Hematopoietic multipotent progenitor cell treated with erythropoietin and hydrocortisone succinate and interleukin-3 and kit ligand, for 8 days (in vitro differentiated cells): ENCODE results near the gene ADAMTS1.

ENCODE experiments used
- DNase-seq: peaks from one replicate; pipeline ENCODE4 v3.0.0-alpha.2; 2015

The ADAMTS1 gene

GRCh38 chr21:26812173-26812572 is 33.0 kb downstream of the ADAMTS1 start:
- DNase-seq = no peak

DNA sequence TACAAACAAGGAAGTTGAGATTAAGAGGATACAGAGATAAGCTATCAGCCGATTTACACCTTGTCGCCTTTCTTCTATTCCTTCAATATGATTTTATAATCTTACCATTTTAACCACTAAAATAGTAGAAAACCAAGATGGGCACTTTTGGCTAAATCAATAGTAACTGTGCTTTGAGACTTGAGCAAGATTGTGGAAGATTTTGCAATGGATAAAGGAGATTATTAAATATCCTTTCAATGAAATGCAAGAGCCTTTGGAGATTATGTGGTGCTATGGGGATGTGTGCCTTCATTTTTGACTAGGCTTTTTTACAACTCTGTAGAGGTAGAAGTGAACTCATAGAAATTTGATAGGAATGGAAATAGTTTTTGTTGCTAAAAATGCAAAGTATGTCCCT is 33.7 kb downstream of the ADAMTS1 start:
- DNase-seq = no peak

DNA sequence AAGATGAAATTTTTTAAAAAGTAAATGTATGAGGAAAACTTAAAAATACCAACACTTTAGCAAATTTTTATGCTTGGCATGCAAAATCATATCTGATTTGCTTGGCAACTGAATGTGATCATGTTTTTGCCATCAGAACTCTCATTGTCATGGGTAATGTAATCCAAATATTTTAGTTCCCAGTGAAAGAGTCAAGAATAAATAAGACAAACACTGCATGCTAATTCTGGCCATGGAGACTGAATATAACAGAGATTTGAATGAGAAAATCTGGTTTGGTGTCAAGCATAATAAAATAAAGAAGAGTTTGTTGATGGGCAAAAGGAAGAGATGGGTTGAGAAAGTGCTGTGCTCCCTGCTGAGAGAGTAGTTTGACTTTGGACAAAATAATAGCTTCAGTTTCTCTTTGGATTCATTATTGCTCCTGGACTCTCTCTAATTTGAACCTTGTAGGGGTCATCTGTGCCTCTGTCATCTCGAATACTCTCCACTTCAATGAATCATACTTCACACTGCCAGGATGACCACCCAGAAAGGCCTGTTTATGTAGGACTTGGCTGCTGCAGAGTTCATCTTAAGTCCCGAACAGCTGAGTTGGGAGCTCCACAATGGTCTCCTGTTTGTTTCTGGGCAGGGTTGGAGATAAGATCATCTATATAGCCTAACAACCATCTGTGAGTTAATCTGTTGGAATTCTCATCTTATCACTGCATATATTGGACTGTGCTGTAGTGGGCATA is 34.4 kb downstream of the ADAMTS1 start:
- no peak for DNase-seq

- no peak for DNase-seq
Observed at GRCh38 chr21:26810266-26810665, 34.9 kb downstream of the ADAMTS1 start.

DNA sequence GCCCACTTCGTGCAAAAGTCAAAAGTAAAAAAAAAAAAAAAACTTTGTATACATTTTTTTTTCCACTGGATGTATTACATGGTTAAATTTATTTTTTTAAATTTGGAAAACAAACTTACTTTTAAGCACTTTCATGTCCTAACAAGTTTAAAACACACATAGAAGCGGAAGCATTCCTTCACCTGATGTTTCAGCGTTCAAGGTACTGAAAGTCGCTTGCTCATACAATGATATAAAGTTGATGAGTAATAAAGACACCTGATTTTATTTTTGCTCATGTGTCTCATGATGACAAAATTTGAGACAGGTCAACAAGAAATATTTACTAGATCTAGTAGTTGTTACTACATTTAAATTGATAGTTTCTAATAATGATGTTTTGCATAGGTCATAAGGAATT is 35.5 kb downstream of the ADAMTS1 start:
- no peak for DNase-seq

DNA sequence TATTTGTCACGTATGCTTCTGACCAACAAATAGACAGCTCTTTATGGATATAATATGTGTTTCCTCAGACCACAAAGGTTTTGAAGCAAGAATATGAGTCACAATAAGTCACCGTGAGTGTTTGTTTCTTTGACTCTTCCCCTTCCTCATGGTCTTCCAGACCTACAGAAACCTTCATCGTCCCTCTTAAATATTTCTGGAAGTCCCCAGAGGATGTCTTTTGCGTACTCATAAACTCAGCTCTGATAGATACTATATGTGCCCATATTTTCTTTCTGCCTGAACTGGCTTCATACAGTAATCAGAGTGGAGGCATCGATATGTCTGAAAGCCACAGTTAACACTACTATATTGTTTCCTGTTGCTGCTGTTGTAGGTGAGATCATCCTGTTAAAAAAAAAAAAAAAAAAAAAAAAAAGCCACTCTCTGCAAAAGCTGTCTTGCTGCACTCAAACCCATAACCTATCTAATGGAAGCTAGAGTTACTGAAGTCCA is 38.4 kb downstream of the ADAMTS1 start:
- DNase-seq = no peak

DNA sequence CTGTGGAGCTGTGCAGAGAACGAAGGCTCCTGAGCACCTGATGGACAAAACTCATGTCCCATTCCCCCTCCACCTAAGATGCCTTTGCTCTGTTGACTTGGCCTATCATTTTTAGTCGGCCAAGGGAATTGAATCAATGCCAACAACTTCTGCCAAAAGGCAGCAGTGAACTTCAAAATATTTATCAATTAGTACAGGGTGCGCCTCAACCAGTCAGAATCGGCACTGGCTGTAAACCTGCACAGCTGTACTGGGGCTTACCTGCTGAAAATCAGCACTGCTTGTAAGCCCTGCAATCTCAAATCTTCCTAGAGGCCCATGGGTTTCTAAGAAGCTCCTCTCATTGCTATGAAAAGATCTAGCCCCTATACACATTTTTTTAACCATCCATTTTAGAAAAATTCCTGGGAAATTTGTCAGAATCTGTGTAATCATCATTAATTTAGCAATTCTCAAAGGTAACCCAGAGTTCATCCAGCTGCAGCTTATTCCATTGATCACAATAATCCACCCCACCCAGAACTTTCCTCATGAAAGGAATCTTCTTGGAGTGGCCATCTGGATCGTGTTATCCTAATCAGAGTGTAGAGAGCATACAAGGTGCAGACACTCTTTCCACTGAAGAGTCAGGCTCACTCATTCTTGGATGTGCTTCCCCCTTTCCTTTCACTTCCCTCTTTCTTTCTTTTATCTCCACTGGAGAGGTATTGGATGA is 40.2 kb downstream of the ADAMTS1 start:
- no peak for DNase-seq

GRCh38 chr21:26801498-26801897 is 43.7 kb downstream of the ADAMTS1 start:
- no peak for DNase-seq

- DNase-seq = no peak
Observed at GRCh38 chr21:26800970-26801431, 44.2 kb downstream of the ADAMTS1 start.

DNA sequence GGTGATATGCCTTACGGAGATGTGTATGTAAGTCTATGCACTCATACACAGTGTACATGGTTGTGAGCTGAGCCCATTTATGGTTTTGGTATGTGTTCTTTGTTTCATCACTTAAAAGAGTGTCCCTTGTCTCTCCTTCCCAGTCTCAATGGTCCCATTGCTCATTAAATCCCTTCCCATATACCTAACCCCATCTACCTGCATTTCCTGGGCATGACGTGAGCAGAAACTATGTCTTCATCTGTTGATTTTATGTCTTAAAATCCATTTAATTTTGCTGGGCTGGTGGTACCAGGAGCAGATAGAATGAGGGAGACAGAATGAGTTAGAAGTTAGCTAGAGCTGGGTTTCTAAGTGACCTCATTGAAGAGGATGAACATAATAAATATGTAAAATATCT is 44.8 kb downstream of the ADAMTS1 start:
- no peak for DNase-seq

DNA sequence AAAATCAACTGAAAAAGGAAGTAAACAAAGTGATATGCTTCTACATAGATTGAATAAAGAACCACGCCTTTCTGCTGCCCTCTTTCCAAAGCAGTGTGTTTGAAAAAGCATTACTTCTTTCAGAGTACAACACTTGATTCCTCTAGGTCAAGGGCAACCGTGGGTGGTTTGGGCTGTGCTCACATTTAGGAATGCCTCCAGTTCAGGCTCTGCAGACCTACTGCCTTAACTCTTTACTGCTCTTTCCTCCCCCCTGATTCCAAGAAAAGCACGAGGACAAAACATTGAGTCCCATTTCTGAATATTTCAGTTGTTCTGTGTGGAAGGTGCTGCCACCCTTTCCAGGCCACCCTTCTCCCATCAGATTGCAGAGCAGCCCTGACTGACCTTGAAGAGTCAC is 45.2 kb downstream of the ADAMTS1 start:
- DNase-seq = no peak

GRCh38 chr21:26798856-26799751 is 46.1 kb downstream of the ADAMTS1 start:
- no peak for DNase-seq

DNA sequence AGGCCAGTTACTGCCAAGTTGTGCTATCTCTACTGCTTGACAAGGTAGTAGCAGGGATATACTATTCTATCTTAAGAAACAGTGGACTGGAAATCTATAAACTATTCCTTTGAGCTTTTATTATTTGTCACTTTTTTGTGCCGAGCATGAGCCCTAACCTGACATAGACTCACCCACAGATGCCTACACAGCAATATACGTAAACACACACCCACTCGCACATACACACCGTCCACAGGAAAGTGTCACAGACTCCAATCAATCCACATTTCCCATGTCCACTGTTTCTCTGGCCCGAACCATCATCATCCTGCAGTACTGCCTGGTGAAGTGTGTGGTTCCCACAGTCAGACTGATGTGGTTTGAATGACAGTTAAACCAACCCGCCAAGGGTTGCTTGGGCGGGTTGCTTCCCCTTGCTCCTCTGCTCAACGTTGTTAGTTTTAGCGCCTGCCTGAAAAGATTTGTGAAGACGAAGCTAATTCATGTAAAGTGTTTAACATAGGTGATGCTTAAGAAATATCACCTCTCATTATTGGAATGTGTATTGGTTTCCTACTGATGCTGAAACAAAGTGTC is 47.2 kb downstream of the ADAMTS1 start:
- DNase-seq = no peak

- DNase-seq = no peak
Observed at GRCh38 chr21:26795866-26796329, 49.3 kb downstream of the ADAMTS1 start.

- no peak for DNase-seq
Observed at GRCh38 chr21:26795412-26795805, 49.8 kb downstream of the ADAMTS1 start.

DNA sequence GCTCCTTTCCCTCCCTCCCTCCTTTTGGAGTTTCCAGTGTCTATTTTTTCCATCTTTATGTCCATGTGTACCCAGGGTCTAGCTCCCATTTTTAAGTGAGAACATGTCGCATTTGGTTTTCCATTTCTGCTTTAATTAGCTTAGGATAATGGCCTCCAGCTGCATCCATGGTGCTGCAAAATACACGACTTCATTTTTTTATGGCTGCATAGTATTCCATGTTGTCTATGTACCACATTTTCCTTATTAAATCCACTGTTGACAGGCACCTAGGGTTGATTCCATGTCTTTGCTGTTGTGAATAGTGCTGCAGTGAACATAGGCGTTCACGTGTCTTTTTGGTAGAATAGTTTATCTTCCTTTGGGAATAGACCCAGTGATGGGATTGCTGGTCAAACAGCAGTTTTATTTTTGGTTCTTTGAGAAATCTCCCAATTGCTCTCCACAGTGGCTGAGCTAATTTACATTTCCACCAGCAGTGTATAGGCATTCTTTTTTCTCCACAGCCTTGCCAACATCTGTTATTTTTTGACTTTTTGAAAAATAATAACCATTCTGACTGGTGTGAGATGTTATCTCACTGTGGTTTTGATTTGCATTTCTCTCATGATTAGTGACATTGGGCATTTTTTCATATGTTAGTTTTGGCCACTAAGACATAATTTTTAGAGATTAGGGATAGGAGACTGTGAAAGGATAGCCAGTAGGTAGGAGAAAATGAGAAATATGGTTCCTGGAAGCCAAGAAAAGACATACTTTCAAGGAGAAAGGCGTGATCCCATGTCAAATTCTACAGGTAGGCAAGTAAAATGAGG is 50.4 kb downstream of the ADAMTS1 start:
- DNase-seq = no peak

DNA sequence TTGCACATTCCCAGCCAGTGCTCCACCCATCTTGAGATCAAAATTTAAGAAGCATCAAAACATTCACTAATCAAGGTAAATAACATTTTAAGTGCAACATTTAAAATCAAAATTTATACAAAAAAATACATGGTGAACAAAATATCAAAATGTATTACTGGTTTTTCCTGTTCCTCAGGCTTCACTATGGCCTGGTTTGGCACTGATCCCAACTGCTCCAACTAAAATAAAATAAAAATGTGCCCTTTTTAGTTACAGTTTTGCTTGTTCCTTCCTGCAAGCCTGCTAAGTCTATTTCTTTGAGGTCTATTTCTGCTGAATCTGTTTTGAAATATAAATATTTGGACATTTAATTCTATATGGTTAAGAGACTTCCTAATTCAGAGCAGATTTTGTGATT is 54.9 kb downstream of the ADAMTS1 start:
- DNase-seq = no peak

DNA sequence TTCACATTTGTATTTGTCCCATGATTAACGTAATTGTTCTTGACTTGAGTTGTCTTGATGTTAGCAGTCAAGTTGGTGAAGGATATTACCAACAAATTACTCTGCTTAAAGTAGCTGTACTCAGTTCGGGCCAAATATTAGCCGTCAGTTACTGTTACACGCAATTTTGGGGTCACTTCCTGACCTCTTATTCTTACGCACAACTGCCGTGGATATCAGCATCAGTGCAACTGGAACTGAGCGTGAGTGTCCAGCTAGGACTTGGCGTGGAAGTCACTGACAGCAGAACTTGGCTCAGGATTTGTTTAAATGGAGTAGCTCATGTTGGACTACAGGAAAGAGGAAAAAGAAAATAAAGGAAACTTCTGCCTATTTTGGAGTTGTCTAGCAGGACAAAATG is 56.4 kb downstream of the ADAMTS1 start:
- DNase-seq = no peak
